SK-N-SH treated with all-trans-retinoic acid at 6 μM for 48 hours (cell line): Measurements from ENCODE around the gene NSUN7.

ENCODE experiments used
- ATAC-seq: fragments of 200-7000 bp; cut with Tn5 transposase; 3 replicates; pipeline ENCODE4 v1.9.1; 2020; ENCODE audit warnings: mild to moderate bottlenecking, moderate library complexity
- ARNTL ChIP-seq: fragments of 450-650 bp; formaldehyde crosslinking; IDR thresholded peaks from 2 replicates; pipeline ENCODE4 v1.5.0; 2020; ENCODE audit warnings: low read depth, mild to moderate bottlenecking, moderate library complexity, borderline replicate concordance
- BACH2 ChIP-seq: fragments of 250-450 bp; sonication (Bioruptor Pico); IDR thresholded peaks from 2 replicates; pipeline ENCODE4 v1.9.0; 2021; ENCODE audit warnings: mild to moderate bottlenecking, borderline replicate concordance
- CSDC2 ChIP-seq: fragments of 250-450 bp; sonication (Bioruptor Pico); IDR thresholded peaks from 2 replicates; pipeline ENCODE4 v1.5.0; 2020; ENCODE audit warnings: mild to moderate bottlenecking, moderate library complexity
- CSRNP3 ChIP-seq: fragments of 250-450 bp; sonication (Bioruptor Pico); IDR thresholded peaks from 2 replicates; pipeline ENCODE4 v1.5.1; 2021; ENCODE audit warnings: mild to moderate bottlenecking, moderate library complexity
- ESRRG ChIP-seq: fragments of 250-450 bp; sonication (Bioruptor Pico); IDR thresholded peaks from 2 replicates; pipeline ENCODE4 v1.6.1; 2021; ENCODE audit warnings: mild to moderate bottlenecking
- ISL1 ChIP-seq: fragments of 250-450 bp; sonication (Bioruptor Pico); IDR thresholded peaks from 2 replicates; pipeline ENCODE4 v2.1.2; 2022; ENCODE audit warnings: mild to moderate bottlenecking, moderate library complexity
- OSR1 ChIP-seq: fragments of 250-450 bp; sonication (Bioruptor Pico); IDR thresholded peaks from 2 replicates; pipeline ENCODE4 v1.8.0; 2022; ENCODE audit warnings: moderate library complexity, mild to moderate bottlenecking, inconsistent platforms
- POU6F1 ChIP-seq: fragments of 250-450 bp; sonication (Bioruptor Pico); IDR thresholded peaks from 2 replicates; pipeline ENCODE4 v1.8.0; 2021; ENCODE audit warnings: low read depth, mild to moderate bottlenecking, moderate library complexity, borderline replicate concordance
- RARB ChIP-seq: fragments of 250-450 bp; sonication (Bioruptor Pico); IDR thresholded peaks from 2 replicates; pipeline ENCODE4 v1.8.0; 2021; ENCODE audit warnings: mild to moderate bottlenecking, moderate library complexity
- SNAI2 ChIP-seq: fragments of 250-450 bp; sonication (Bioruptor Pico); IDR thresholded peaks from 2 replicates; pipeline ENCODE4 v1.5.0; 2020; ENCODE audit warnings: mild to moderate bottlenecking, moderate library complexity
- TCF4 ChIP-seq: fragments of 250-450 bp; sonication (Bioruptor Pico); IDR thresholded peaks from 2 replicates; pipeline ENCODE4 v1.8.0; 2021; ENCODE audit warnings: mild to moderate bottlenecking, moderate library complexity, borderline replicate concordance
- TOX ChIP-seq: fragments of 250-450 bp; sonication (Bioruptor Pico); IDR thresholded peaks from 2 replicates; pipeline ENCODE4 v1.8.0; 2021; ENCODE audit warnings: mild to moderate bottlenecking, moderate library complexity, borderline replicate concordance
- TSHZ2 ChIP-seq: fragments of 250-450 bp; sonication (Bioruptor Pico); IDR thresholded peaks from 2 replicates; pipeline ENCODE4 v1.5.0; 2020; ENCODE audit warnings: mild to moderate bottlenecking, moderate library complexity
- ZC3H10 ChIP-seq: fragments of 250-450 bp; sonication (Bioruptor Pico); IDR thresholded peaks from 2 replicates; pipeline ENCODE4 v1.5.1; 2021; ENCODE audit warnings: mild to moderate bottlenecking, moderate library complexity
- ZFP3 ChIP-seq: fragments of 250-450 bp; sonication (Bioruptor Pico); IDR thresholded peaks from 2 replicates; pipeline ENCODE4 v1.5.0; 2020; ENCODE audit warnings: mild to moderate bottlenecking, moderate library complexity
- ZFP30 ChIP-seq: fragments of 450-650 bp; formaldehyde crosslinking; IDR thresholded peaks from 2 replicates; pipeline ENCODE4 v1.5.0; 2022; ENCODE audit warnings: mild to moderate bottlenecking, moderate library complexity
- ZNF70 ChIP-seq: fragments of 450-650 bp; formaldehyde crosslinking; IDR thresholded peaks from 2 replicates; pipeline ENCODE4 v1.5.0; 2020; ENCODE audit warnings: mild to moderate bottlenecking, moderate library complexity
- ZNF8 ChIP-seq: fragments of 450-650 bp; formaldehyde crosslinking; IDR thresholded peaks from 2 replicates; pipeline ENCODE4 v1.5.0; 2020; ENCODE audit warnings: mild to moderate bottlenecking, moderate library complexity
- TF ChIP-seq, protein P1 (sequence below): fragments of 250-450 bp; sonication (Bioruptor Pico); IDR thresholded peaks from 2 replicates; pipeline ENCODE4 v1.5.1; 2020; ENCODE audit warnings: low read depth, mild to moderate bottlenecking, moderate library complexity
- TF ChIP-seq, protein P2 (sequence below): fragments of 250-450 bp; sonication (Bioruptor Pico); IDR thresholded peaks from 2 replicates; pipeline ENCODE4 v1.8.0; 2020; ENCODE audit warnings: mild to moderate bottlenecking, moderate library complexity, borderline replicate concordance

NSUN7 gene

DNA sequence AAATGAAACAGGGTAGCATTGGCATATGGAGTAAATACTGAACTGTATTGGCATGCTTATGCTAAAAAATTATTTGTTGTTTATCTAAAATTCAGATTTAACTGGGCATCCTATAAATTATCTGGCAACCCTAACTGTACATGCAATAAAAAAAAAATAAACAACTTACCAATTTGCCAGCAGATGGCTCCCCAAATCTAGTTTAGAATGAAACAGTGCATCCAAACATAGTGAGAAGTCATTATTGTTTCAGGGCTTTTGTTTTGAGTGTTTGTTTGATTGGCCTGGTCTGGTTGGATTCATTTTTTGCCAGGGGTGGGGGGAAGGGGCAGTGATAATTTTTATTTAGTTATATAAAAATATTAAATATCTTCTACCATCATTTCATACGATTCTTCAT, 12.8 kb upstream of the NSUN7 start:
- peak; percentile 82 for ATAC-seq
- TF ChIP-seq ARNTL (CRISPR knock-in tag) = no peak
- TF ChIP-seq ZFP3 = no peak
- no peak for TF ChIP-seq ZNF8 (CRISPR knock-in tag)
- TF ChIP-seq TSHZ2 (CRISPR knock-in tag) = no peak
- TF ChIP-seq, protein P1, sequence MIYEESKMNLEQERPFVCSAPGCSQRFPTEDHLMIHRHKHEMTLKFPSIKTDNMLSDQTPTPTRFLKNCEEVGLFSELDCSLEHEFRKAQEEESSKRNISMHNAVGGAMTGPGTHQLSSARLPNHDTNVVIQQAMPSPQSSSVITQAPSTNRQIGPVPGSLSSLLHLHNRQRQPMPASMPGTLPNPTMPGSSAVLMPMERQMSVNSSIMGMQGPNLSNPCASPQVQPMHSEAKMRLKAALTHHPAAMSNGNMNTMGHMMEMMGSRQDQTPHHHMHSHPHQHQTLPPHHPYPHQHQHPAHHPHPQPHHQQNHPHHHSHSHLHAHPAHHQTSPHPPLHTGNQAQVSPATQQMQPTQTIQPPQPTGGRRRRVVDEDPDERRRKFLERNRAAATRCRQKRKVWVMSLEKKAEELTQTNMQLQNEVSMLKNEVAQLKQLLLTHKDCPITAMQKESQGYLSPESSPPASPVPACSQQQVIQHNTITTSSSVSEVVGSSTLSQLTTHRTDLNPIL = no peak
- TF ChIP-seq SNAI2 = no peak
- TF ChIP-seq CSDC2 (CRISPR knock-in tag) = no peak
- TF ChIP-seq RARB (CRISPR knock-in tag) = no peak
- TF ChIP-seq TOX (CRISPR knock-in tag) = no peak
- no peak for TF ChIP-seq BACH2 (CRISPR knock-in tag)
- no peak for TF ChIP-seq ZFP30
- TF ChIP-seq, protein P2, sequence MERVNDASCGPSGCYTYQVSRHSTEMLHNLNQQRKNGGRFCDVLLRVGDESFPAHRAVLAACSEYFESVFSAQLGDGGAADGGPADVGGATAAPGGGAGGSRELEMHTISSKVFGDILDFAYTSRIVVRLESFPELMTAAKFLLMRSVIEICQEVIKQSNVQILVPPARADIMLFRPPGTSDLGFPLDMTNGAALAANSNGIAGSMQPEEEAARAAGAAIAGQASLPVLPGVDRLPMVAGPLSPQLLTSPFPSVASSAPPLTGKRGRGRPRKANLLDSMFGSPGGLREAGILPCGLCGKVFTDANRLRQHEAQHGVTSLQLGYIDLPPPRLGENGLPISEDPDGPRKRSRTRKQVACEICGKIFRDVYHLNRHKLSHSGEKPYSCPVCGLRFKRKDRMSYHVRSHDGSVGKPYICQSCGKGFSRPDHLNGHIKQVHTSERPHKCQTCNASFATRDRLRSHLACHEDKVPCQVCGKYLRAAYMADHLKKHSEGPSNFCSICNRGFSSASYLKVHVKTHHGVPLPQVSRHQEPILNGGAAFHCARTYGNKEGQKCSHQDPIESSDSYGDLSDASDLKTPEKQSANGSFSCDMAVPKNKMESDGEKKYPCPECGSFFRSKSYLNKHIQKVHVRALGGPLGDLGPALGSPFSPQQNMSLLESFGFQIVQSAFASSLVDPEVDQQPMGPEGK (CRISPR knock-in tag) = no peak
- TF ChIP-seq ESRRG = no peak

GRCh38 chr4:40737879-40738278, 11.9 kb upstream of the NSUN7 start:
- no peak for ATAC-seq
- TF ChIP-seq ARNTL (CRISPR knock-in tag) (no peak), POU6F1 (no peak)
- TF ChIP-seq, protein P1 = no peak

- no peak for ATAC-seq
- TF ChIP-seq CSDC2 (CRISPR knock-in tag) (no peak), CSRNP3 (CRISPR knock-in tag) (peak; percentile 82), TCF4 (CRISPR knock-in tag) (peak; percentile 95), SNAI2 (no peak), TSHZ2 (CRISPR knock-in tag) (no peak), ISL1 (CRISPR knock-in tag) (peak; percentile 77), ZNF8 (CRISPR knock-in tag) (peak; percentile 52; the same call in 1 of the 2 replicates), ZC3H10 (no peak), OSR1 (no peak), ZNF70 (CRISPR knock-in tag) (no peak), ZFP30 (no peak), RARB (CRISPR knock-in tag) (no peak)
- TF ChIP-seq, protein P2 (CRISPR knock-in tag) = no peak
- TF ChIP-seq, all 23 proteins: peak for 4
Observed at GRCh38 chr4:40739347-40739746, 10.4 kb upstream of the NSUN7 start.
